Measurements from ENCODE around the gene DCANP1. TPM values are rescaled to one million over a fixed set of nuclear protein-coding genes. Genes with fewer than 3 reads are reported as not detected.

Gene DCANP1
- total and polyA plus RNA-seq, 4 donors = 0.05 TPM; not detected in 3

- no peaks in the 10 kb centered on the region for H3K4me1 ChIP-seq (ENCODE audit: control insufficient read depth in 4 of 4, insufficient read depth in 4 of 4, low read length in 3 of 4)
- H3K27ac ChIP-seq (ENCODE audit: low read depth in 1 of 2, low read length in 2 of 2) = no peak overlapping the region
- H3K27me3 ChIP-seq (ENCODE audit: control insufficient read depth in 4 of 4, insufficient read depth in 4 of 4, low read length in 3 of 4) = no peaks in the 10 kb centered on the region
- H3K4me3 ChIP-seq (ENCODE audit: low read depth in 1 of 3, low read length in 3 of 3) = no peak overlapping the region
- H3K36me3 ChIP-seq (ENCODE audit: control insufficient read depth in 4 of 4, insufficient read depth in 3 of 4, low read depth in 1 of 4, low read length in 3 of 4) = no peaks in the 10 kb centered on the region
- peaks cover 0 to 4% (median 1%) of the 10 kb centered on the region in 4 donors for H3K9me3 ChIP-seq (ENCODE audit: control insufficient read depth in 4 of 4, low read length in 3 of 4)
- WGBS = 88% methylated on average over 17 of the region's 17 CpGs
- no peak for TF ChIP-seq FOXA1 (IDR thresholded peaks at IDR 0.05)
- TF ChIP-seq ATF3 (IDR thresholded peaks at IDR 0.05) = no peak
- TF ChIP-seq, protein P1, sequence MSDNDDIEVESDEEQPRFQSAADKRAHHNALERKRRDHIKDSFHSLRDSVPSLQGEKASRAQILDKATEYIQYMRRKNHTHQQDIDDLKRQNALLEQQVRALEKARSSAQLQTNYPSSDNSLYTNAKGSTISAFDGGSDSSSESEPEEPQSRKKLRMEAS (IDR thresholded peaks at IDR 0.05) = no peak
- no peak for TF ChIP-seq TAF1 (conservative IDR thresholded peaks at IDR 0.05)
- TF ChIP-seq GABPA (IDR thresholded peaks at IDR 0.05 in 1 of 2, conservative IDR thresholded peaks at IDR 0.05 in 1 of 2) = no peak
- TF ChIP-seq SP1 (IDR thresholded peaks at IDR 0.05) = no peak
- no peak for TF ChIP-seq HNF4A (conservative IDR thresholded peaks at IDR 0.05)
- no peak for TF ChIP-seq FOXA2 (IDR thresholded peaks at IDR 0.05)
- TF ChIP-seq HNF4G (IDR thresholded peaks at IDR 0.05) = no peak
- H3K9ac ChIP-seq (ENCODE audit: low read depth in 1 of 2, low read length in 2 of 2) = no peak overlapping the region
- no peak for DNase-seq (ENCODE audit: low spot score)
Measured at GRCh38 chr5:135451581-135452320, 4.6 kb upstream of the DCANP1 start.

DNA sequence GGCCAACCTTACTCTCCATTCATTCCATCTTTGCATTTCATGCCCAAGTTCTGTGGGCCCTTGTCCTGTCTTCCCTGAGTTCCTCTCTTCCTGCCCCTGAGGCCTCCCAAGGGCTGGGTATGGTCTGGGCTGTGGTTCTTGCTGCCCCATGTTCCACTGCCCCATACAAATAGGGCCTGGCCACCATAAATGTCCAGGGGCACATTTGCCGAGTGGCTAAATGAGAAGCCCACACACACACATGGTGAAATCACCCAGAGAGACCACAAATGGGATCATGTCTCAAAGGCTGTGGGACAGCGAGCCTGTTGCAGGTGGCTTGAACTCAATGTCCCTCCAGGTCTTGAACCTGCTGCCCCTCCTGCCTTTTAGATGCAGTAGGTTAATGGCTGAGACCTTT, 3.8 kb upstream of the DCANP1 start:
- no peaks in the 10 kb centered on the region for H3K4me1 ChIP-seq (ENCODE audit: control insufficient read depth in 4 of 4, insufficient read depth in 4 of 4, low read length in 3 of 4)
- DNase-seq (ENCODE audit: low spot score) = no peak
- H3K9me3 ChIP-seq (ENCODE audit: control insufficient read depth in 4 of 4, low read length in 3 of 4) = peaks cover 0 to 4% (median 1%) of the 10 kb centered on the region in 4 donors
- H3K36me3 ChIP-seq (ENCODE audit: control insufficient read depth in 4 of 4, insufficient read depth in 3 of 4, low read depth in 1 of 4, low read length in 3 of 4) = no peaks in the 10 kb centered on the region
- no peak overlapping the region for H3K9ac ChIP-seq (ENCODE audit: low read depth in 1 of 2, low read length in 2 of 2)
- WGBS = 89% methylated on average over 2 of the region's 2 CpGs
- H3K4me3 ChIP-seq (ENCODE audit: low read depth in 1 of 3, low read length in 3 of 3) = no peak overlapping the region
- no peak overlapping the region for H3K27ac ChIP-seq (ENCODE audit: low read depth in 1 of 2, low read length in 2 of 2)
- H3K27me3 ChIP-seq (ENCODE audit: control insufficient read depth in 4 of 4, insufficient read depth in 4 of 4, low read length in 3 of 4) = no peaks in the 10 kb centered on the region
- TF ChIP-seq, protein P2, sequence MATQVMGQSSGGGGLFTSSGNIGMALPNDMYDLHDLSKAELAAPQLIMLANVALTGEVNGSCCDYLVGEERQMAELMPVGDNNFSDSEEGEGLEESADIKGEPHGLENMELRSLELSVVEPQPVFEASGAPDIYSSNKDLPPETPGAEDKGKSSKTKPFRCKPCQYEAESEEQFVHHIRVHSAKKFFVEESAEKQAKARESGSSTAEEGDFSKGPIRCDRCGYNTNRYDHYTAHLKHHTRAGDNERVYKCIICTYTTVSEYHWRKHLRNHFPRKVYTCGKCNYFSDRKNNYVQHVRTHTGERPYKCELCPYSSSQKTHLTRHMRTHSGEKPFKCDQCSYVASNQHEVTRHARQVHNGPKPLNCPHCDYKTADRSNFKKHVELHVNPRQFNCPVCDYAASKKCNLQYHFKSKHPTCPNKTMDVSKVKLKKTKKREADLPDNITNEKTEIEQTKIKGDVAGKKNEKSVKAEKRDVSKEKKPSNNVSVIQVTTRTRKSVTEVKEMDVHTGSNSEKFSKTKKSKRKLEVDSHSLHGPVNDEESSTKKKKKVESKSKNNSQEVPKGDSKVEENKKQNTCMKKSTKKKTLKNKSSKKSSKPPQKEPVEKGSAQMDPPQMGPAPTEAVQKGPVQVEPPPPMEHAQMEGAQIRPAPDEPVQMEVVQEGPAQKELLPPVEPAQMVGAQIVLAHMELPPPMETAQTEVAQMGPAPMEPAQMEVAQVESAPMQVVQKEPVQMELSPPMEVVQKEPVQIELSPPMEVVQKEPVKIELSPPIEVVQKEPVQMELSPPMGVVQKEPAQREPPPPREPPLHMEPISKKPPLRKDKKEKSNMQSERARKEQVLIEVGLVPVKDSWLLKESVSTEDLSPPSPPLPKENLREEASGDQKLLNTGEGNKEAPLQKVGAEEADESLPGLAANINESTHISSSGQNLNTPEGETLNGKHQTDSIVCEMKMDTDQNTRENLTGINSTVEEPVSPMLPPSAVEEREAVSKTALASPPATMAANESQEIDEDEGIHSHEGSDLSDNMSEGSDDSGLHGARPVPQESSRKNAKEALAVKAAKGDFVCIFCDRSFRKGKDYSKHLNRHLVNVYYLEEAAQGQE (IDR thresholded peaks at IDR 0.05) = no peak
- no peak for TF ChIP-seq JUND (IDR thresholded peaks at IDR 0.05)
- no peak for TF ChIP-seq FOXA2 (IDR thresholded peaks at IDR 0.05)
- TF ChIP-seq FOXA1 (IDR thresholded peaks at IDR 0.05) = no peak
- TF ChIP-seq HNF4A (conservative IDR thresholded peaks at IDR 0.05) = no peak
- TF ChIP-seq TAF1 (conservative IDR thresholded peaks at IDR 0.05) = no peak
- TF ChIP-seq RAD21 (IDR thresholded peaks at IDR 0.05) = no peak
- TF ChIP-seq SP1 (IDR thresholded peaks at IDR 0.05) = no peak
- TF ChIP-seq GABPA (IDR thresholded peaks at IDR 0.05 in 1 of 2, conservative IDR thresholded peaks at IDR 0.05 in 1 of 2) = no peak
- TF ChIP-seq RXRA (IDR thresholded peaks at IDR 0.05) = no peak
- TF ChIP-seq, protein P1 (IDR thresholded peaks at IDR 0.05) = no peak
- TF ChIP-seq ZBTB33 (IDR thresholded peaks at IDR 0.05) = no peak
- no peak for TF ChIP-seq HNF4G (IDR thresholded peaks at IDR 0.05)
- no peak for TF ChIP-seq EGR1 (IDR thresholded peaks at IDR 0.05; ENCODE audit: low read depth in 2 of 2)
- TF ChIP-seq CTCF (IDR thresholded peaks at IDR 0.05; ENCODE audit: low read depth, low read length, missing input control) = no peak
- TF ChIP-seq ATF3 (IDR thresholded peaks at IDR 0.05) = no peak
- TF ChIP-seq YY1 (IDR thresholded peaks at IDR 0.05) = no peak
- no peak for TF ChIP-seq NR2F2 (IDR thresholded peaks at IDR 0.05)
